ENCODE measurements around the gene MAGED1. TPM values are rescaled to one million over a fixed set of nuclear protein-coding genes. Genes with fewer than 3 reads are reported as not detected.

MAGED1 gene
- total and polyA plus RNA-seq, 2 experiments from 2014 or later: 60.8 to 89.8 TPM

GRCh38 chrX:51891821-51892551 is 1.4 kb upstream of the MAGED1 start:
- H2AFZ ChIP-seq: no peak overlapping the region
- Mint-ChIP-seq H3K36me3 (ENCODE audit: low read depth) (peaks cover 15% of the 10 kb centered on the region), H3K9me3 (no peaks in the 10 kb centered on the region; the same call in 2 of the 3 replicates), H3K4me1 (peaks cover 9% of the 10 kb centered on the region), H3K4me3 (no peak overlapping the region), H3K27me3 (ENCODE audit: insufficient read depth, low read depth, poor library complexity) (peaks cover 9% of the 10 kb centered on the region), H3K27ac (no peak overlapping the region)
- ATAC-seq (no peak), DNase-seq (ENCODE audit: low spot score) (peak; percentile 4)
- no peaks in the 10 kb centered on the region for H3K36me3 ChIP-seq (ENCODE audit: insufficient read depth)
- no peaks in the 10 kb centered on the region for H3K27me3 ChIP-seq (ENCODE audit: insufficient read depth)
- peak overlapping the region; percentile 51; the same call in 1 of the 2 replicates for H3K4me3 ChIP-seq
- no peaks in the 10 kb centered on the region for H4K20me1 ChIP-seq (replicated peaks; ENCODE audit: insufficient read depth)
- H3K9me2 ChIP-seq (ENCODE audit: insufficient read depth): no peaks in the 10 kb centered on the region
- no peaks in the 10 kb centered on the region for H3F3A ChIP-seq (replicated peaks; ENCODE audit: low read depth)
- H3K79me2 ChIP-seq (replicated peaks; ENCODE audit: insufficient read depth): no peaks in the 10 kb centered on the region
- no peaks in the 10 kb centered on the region for H3K4me1 ChIP-seq (ENCODE audit: insufficient read depth)
- no peak overlapping the region for H3K27ac ChIP-seq (ENCODE audit: low read depth)
- H3K4me2 ChIP-seq: no peak overlapping the region; the same call in 1 of the 2 replicates
- TF ChIP-seq, protein P1, sequence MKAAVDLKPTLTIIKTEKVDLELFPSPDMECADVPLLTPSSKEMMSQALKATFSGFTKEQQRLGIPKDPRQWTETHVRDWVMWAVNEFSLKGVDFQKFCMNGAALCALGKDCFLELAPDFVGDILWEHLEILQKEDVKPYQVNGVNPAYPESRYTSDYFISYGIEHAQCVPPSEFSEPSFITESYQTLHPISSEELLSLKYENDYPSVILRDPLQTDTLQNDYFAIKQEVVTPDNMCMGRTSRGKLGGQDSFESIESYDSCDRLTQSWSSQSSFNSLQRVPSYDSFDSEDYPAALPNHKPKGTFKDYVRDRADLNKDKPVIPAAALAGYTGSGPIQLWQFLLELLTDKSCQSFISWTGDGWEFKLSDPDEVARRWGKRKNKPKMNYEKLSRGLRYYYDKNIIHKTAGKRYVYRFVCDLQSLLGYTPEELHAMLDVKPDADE (IDR thresholded peaks at IDR 0.05): no peak
- TF ChIP-seq ZNF462 (CRISPR knock-in tag; IDR thresholded peaks at IDR 0.05) (no peak), REST (IDR thresholded peaks at IDR 0.05; ENCODE audit: unreplicated experiment) (no peak), NANOG (IDR thresholded peaks at IDR 0.05; ENCODE audit: borderline replicate concordance) (no peak), ZNF331 (CRISPR knock-in tag; IDR thresholded peaks at IDR 0.05; ENCODE audit: low read depth) (no peak), STAT1 (IDR thresholded peaks at IDR 0.05; ENCODE audit: unreplicated experiment) (no peak), EZH2 (IDR thresholded peaks at IDR 0.05; ENCODE audit: low read depth, unreplicated experiment) (no peak), EZH2phosphoT487 (IDR thresholded peaks at IDR 0.05; ENCODE audit: unreplicated experiment) (no peak), ZNF114 (CRISPR knock-in tag; IDR thresholded peaks at IDR 0.05) (no peak), CREB1 (CRISPR knock-in tag; IDR thresholded peaks at IDR 0.05; ENCODE audit: low read depth) (no peak), POLR2AphosphoS5 (IDR thresholded peaks at IDR 0.05; ENCODE audit: low read depth) (no peak), JUNB (IDR thresholded peaks at IDR 0.05; ENCODE audit: unreplicated experiment) (no peak)
- TF ChIP-seq, protein P2, sequence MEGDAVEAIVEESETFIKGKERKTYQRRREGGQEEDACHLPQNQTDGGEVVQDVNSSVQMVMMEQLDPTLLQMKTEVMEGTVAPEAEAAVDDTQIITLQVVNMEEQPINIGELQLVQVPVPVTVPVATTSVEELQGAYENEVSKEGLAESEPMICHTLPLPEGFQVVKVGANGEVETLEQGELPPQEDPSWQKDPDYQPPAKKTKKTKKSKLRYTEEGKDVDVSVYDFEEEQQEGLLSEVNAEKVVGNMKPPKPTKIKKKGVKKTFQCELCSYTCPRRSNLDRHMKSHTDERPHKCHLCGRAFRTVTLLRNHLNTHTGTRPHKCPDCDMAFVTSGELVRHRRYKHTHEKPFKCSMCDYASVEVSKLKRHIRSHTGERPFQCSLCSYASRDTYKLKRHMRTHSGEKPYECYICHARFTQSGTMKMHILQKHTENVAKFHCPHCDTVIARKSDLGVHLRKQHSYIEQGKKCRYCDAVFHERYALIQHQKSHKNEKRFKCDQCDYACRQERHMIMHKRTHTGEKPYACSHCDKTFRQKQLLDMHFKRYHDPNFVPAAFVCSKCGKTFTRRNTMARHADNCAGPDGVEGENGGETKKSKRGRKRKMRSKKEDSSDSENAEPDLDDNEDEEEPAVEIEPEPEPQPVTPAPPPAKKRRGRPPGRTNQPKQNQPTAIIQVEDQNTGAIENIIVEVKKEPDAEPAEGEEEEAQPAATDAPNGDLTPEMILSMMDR (conservative IDR thresholded peaks at IDR 0.05; ENCODE audit: low read depth in 2 of 2): no peak

Measured in GM23338 (cell line).